HG03520 (cell line): ENCODE measurements around the gene PRIMPOL.
"Not testable (repeated sequence)": the region's sequence is repeated elsewhere in the genome, so short reads cannot be mapped to it uniquely, and the experiment has no call there.

Experiments used
- ATAC-seq: cut with Tn5 transposase; IDR thresholded peaks from one replicate; pipeline ENCODE4 v1.9.1; 2021; ENCODE audit warnings: mild to moderate bottlenecking, moderate library complexity; ENCODE audit not compliant: unreplicated experiment

Gene PRIMPOL, protein sequence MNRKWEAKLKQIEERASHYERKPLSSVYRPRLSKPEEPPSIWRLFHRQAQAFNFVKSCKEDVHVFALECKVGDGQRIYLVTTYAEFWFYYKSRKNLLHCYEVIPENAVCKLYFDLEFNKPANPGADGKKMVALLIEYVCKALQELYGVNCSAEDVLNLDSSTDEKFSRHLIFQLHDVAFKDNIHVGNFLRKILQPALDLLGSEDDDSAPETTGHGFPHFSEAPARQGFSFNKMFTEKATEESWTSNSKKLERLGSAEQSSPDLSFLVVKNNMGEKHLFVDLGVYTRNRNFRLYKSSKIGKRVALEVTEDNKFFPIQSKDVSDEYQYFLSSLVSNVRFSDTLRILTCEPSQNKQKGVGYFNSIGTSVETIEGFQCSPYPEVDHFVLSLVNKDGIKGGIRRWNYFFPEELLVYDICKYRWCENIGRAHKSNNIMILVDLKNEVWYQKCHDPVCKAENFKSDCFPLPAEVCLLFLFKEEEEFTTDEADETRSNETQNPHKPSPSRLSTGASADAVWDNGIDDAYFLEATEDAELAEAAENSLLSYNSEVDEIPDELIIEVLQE

GRCh38 chr4:184649026-184649970 is at the start of gene PRIMPOL, which contains the start of gene CASP3:
Gene PRIMPOL, plus strand, starts transcription at chr4:184649738. Its CDS starts 7,403 bp downstream, at chr4:184657141.
Gene CASP3, minus strand, starts transcription at chr4:184649447. Its CDS starts 10,994 bp downstream, at chr4:184638453.
- ATAC-seq, result peak; percentile 85

GRCh38 chr4:184600982-184601381 is 48.6 kb upstream of the PRIMPOL start:
- ATAC-seq, result not testable (repeated sequence)

DNA sequence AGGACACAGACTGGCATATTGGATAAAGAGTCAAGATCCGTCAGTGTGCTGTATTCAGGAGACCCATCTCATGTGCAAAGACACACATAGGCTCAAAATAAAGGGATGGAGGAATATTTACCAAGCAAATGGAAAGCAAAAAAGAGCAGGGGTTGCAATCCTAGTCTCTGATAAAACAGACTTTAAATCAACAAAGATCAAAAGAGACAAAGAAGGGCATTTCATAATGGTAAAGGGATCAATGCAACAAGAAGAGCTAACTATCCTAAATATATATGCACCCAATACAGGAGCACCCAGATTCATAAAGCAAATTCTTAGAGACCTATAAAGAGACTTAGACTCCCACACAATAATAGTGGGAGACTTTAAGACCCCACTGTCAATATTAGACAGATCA is 46.7 kb upstream of the PRIMPOL start:
- not testable (repeated sequence) for ATAC-seq

DNA sequence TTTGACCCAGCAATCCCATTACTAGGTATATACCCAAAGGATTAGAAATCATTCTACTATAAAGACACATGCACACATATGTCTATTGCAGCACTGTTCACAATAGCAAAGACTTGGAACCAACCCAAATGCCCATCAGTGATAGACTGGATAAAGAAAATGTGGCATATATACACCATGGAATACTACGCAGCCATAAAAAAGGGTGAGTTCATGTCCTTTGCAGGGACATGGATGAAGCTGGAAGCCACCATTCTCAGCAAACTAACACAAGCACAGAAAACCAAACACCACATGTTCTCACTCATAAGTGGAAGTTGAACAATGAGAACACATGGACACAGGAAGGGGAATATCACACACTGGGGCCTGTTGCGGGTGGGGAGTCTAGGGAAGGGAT is 42.1 kb upstream of the PRIMPOL start:
- not testable (repeated sequence) for ATAC-seq

- no peak for ATAC-seq
Observed at GRCh38 chr4:184612074-184612473, 37.5 kb upstream of the PRIMPOL start.

DNA sequence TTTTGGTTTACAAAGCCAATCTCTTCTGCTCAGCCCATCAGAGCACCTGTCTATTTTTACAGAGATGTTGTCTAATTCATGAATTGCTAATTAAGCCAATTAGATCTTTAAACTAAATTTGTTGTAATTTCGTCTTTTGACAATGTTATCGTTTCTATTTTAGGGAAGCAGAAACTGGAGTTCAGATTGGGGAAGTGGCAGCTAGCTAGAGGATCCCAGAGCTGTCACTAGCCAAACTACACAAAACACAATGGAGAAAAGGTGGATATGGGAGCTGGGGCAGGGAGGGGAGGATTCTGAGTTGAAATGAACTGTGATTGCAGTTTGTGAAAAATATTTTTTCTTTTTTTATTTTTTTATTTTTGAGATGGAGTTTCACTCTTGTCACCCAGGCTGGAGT is 36.1 kb upstream of the PRIMPOL start:
- no peak for ATAC-seq

DNA sequence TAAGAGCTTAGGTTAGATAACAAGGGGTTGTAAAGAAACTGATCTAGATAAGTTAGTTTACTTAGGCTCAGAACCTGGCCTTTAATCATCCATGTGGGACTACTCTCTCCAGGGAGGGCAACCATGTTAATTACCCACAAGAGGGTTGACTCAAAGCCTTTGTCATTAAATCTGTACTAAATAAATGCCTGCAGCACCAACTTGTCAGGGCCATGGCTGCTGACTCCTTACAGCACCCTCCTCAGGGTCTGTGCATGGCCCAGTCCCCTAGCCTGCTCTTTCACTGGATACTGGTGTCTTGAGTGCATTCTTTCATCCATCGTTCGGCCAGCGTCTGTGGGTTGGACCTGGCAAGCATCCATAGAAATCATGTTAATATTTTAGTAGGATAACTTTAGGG is 35.0 kb upstream of the PRIMPOL start:
- no peak for ATAC-seq

- not testable (repeated sequence) for ATAC-seq
Observed at GRCh38 chr4:184616168-184616567, 33.4 kb upstream of the PRIMPOL start.

DNA sequence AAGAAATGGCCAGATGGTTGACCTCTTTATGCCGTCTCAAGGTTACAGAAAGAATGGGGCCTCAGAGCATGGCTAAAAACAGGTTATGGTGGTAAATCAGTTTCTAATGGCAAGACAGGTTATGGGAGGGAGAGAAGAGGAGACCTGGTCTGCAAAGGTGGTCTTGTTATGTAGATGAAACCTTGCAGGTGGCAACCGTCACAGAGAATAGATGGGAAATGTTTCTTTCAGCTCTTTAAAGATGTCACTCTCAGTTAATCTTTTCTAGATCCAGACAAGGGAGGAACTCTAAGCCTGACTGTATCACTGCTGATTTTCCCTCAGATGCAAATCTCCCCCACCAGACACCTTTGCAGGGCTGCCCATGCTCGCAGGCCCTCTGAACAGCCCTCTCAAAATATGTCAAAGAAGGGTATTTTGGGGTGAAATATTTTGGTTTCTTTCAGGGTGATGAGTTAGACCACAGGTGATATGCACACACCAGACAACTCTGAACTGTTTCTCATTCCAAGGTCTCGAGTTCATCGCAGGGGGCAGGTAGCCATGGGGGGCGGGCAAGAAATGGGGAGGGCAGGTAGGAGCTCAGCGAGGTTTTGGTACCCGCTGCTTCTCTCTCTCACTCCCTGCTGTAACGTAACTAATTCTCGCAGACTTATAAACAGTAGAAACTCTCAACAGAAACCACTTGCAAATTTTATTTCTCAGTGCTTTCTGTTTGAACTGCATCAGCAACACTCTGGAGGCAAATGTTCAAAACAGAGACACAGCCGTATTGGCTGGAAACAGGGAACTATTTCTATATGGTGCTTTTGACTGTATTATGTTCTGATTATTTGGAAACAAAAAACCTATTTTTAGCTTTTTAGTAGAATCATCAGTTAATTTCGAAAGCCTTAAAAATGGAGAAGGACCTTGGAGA is 32.6 kb upstream of the PRIMPOL start:
- ATAC-seq, result peak; percentile 70

GRCh38 chr4:184617600-184618196 is 31.8 kb upstream of the PRIMPOL start:
- no peak for ATAC-seq

DNA sequence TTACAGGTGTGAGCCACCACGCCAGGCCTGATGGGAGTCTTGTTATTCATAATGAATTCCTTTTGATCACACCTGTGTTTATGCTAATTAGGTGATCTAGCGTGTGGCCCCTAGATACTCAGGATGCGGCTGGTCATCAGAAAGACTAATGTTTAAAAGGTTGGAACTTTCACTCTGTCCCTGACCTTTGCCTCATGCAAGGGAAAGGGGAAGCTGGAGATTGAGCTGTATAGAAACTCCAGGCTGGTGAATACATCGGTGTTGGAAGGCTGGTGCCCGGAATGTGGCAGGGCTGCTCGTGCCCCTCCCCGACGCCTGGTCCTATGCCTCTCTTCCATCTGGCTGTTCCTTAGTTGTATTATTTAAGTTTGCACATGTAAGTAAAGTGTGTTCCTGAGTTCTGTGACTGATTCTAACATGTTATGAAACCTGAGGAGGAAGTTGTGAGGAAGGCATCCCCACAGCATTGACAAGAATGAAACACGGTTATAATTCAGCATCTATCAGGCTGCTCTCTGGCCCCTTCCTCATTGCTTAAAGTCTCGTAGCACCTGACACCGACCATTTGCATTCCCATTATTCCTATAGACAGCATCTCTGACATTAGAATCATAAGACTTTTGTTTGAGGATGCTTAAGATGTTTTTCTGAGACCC is 29.2 kb upstream of the PRIMPOL start:
- no peak for ATAC-seq

- ATAC-seq, result no peak
Observed at GRCh38 chr4:184621518-184621917, 28.0 kb upstream of the PRIMPOL start.

DNA sequence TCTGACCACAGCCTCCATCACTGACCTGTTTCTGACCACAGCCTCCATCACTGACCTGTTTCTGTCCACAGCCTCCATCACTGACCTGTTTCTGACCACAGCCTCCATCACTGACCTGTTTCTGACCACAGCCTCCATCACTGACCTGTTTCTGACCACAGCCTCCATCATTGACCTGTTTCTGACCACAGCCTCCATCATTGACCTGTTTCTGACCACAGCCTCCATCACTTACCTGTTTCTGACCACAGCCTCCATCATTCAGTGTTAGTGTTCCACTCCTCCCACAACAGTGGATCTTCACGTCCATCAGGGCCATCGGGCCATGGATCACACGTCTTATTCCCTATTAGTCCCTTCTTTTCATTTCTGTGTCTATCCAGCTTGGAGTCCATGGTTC is 25.0 kb upstream of the PRIMPOL start:
- not testable (repeated sequence) for ATAC-seq

GRCh38 chr4:184624972-184625554 is 24.5 kb upstream of the PRIMPOL start:
- ATAC-seq, result no peak

DNA sequence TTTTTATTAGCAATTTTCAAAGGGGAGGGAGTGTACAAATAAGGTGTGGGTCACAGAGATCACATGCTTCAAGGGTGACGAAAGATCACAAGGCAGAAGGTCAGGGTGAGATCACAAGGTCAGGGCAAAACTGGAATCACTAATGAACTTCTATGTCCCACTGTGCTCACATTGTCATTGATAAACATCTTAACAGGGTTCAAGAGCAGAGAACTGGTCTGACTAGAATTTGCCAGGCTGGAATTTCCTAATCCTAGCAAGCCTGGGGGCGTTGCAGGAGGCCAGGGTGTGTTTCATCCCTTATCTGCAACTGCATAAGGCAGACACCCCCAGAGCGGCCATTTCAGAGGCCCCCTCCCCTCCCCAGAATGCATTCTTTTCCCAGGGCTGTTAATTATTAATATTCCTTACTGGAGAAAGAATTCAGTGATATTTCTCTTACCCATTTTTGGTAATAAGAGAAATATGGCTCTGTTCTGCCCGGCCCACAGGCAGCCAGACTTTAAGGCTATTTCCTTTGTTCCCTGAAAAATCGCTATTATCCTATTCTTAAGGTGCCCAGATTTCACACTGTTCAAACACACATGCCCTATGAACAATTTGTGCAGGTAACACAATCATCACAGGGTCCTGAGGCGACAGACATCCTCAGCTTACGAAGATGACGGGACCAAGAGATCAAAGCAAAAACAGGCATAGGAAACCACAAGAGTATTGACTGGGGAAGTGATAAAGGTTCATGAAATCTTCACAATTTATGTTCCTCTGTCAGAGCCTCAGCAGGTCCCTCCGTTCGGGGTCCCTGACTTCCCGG is 23.5 kb upstream of the PRIMPOL start:
- ATAC-seq, result not testable (repeated sequence)

DNA sequence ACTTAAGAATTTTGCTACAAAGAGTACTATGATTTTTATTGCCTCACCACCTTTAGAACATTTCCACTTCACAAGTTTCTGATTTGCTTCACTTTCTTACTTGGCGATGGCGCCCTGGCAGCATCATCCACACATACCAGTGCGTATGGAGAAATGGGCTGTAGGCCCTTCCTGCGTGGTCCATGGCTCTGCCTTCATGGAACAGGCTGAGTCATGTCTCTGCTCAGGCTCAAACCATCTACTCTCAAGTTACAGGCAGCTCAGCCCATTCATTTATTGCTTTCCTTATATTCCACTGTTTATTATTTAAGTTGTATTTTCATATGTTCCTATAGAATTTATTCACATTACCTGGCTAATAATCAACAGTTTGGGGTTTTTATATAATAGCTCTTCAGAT is 21.4 kb upstream of the PRIMPOL start:
- no peak for ATAC-seq

- ATAC-seq, result no peak
Observed at GRCh38 chr4:184632842-184633241, 16.7 kb upstream of the PRIMPOL start.

DNA sequence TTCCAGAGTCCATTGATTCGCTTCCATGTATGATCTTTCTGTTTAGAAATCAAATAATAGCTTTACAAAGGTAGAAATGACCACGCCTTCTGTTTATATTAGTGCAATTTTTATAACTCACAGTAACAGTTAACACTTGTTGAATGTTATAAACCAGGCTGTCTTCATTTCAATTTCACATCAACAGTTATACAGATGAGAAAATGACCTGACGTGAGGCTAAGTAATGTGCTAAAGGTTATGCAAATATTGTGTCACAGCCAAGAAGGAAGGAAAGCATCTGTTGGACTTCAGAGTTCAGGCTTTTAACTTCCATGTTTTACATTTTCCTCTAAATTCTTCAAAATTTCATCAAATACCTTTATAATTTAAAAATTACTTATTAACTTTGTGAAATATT is 14.2 kb upstream of the PRIMPOL start:
- ATAC-seq, result no peak
